ENCODE data around the gene KLHL29. TPM values are rescaled to one million over a fixed set of nuclear protein-coding genes. Genes with fewer than 3 reads are reported as not detected.

The KLHL29 gene
- polyA plus RNA-seq, 1 of the 3 experiments (the other 2 are of a cell fraction), result 4.6 TPM

- Histone ChIP-seq H3K36me3 (replicated peaks in 1 of 2; ENCODE audit: control insufficient read depth in 1 of 2, insufficient read depth in 2 of 2, low read length in 1 of 2) (no peaks in the 10 kb centered on the region), H3F3A (replicated peaks; ENCODE audit: insufficient read depth) (no peaks in the 10 kb centered on the region), H3K9ac (no peak overlapping the region), H3K9me3 (no peaks in the 10 kb centered on the region), H3K4me2 (no peak overlapping the region), H2AFZ (ENCODE audit: low read depth) (no peak overlapping the region), H3K27me3 (ENCODE audit: insufficient read depth) (0 out of 2 replicates have a peak, but pooled peaks cover 11% of the 10 kb centered on the region), H3K9me2 (no peaks in the 10 kb centered on the region), H4K20me1 (ENCODE audit: insufficient read depth) (no peaks in the 10 kb centered on the region), H3K4me1 (ENCODE audit: control insufficient read depth in 1 of 2, insufficient read depth in 2 of 2, low read depth in 1 of 2, low read length in 1 of 2) (peaks cover 4 to 28% of the 10 kb centered on the region in 2 experiments; a peak in 3 of 4 replicates), H3K4me3 (ENCODE audit: low read depth in 2 of 2, low read length in 1 of 2) (no peak overlapping the region), H3K27ac (ENCODE audit: low read depth in 2 of 2, low read length in 1 of 2) (no peak overlapping the region), H3K79me2 (ENCODE audit: insufficient read depth) (no peaks in the 10 kb centered on the region)
- POLR2A ChIA-PET, result no interaction called here
- DNase-seq, result no peak
- CTCF ChIA-PET, result interaction anchor here (1.0 to 3.2 kb wide), 4 partner anchors 55 to 993 kb away, joined by 3 to 29 read pairs (median 5); no protein-coding TSS in a partner anchor
- WGBS (ENCODE audit: low lambda C conversion rate), result 78% methylated on average over 7 of the region's 7 CpGs
- TF ChIP-seq MXI1 (IDR thresholded peaks at IDR 0.05; ENCODE audit: low read depth, low read length), result no peak
- no peak for TF ChIP-seq NRF1 (IDR thresholded peaks at IDR 0.05; ENCODE audit: low read depth, low read length)
- TF ChIP-seq MEF2A (IDR thresholded peaks at IDR 0.05; ENCODE audit: borderline replicate concordance, low read depth), result no peak
- no peak for TF ChIP-seq TCF12 (IDR thresholded peaks at IDR 0.05)
- TF ChIP-seq SMC3 (IDR thresholded peaks at IDR 0.05; ENCODE audit: low read depth, low read length), result no peak
- no peak for TF ChIP-seq FOXM1 (IDR thresholded peaks at IDR 0.05; ENCODE audit: low read depth)
- TF ChIP-seq FOXJ3 (CRISPR knock-in tag; IDR thresholded peaks at IDR 0.05), result no peak
- TF ChIP-seq SIN3A (IDR thresholded peaks at IDR 0.05; ENCODE audit: borderline replicate concordance, low read depth, low read length), result no peak
- no peak for TF ChIP-seq NFIC (IDR thresholded peaks at IDR 0.05; ENCODE audit: borderline replicate concordance)
- TF ChIP-seq CTCF (IDR thresholded peaks at IDR 0.05), result no peak
- TF ChIP-seq CHD2 (IDR thresholded peaks at IDR 0.05; ENCODE audit: low read length, partially characterized antibody), result no peak
- TF ChIP-seq IRF3 (IDR thresholded peaks at IDR 0.05; ENCODE audit: low read depth, low read length), result no peak
- TF ChIP-seq REST (IDR thresholded peaks at IDR 0.05; ENCODE audit: low read depth, low read length), result no peak
- no peak for TF ChIP-seq RAD21 (IDR thresholded peaks at IDR 0.05; ENCODE audit: low read length)
- no peak for TF ChIP-seq EZH2phosphoT487 (IDR thresholded peaks at IDR 0.05; ENCODE audit: borderline replicate concordance, low read depth)
- TF ChIP-seq GABPA (IDR thresholded peaks at IDR 0.05; ENCODE audit: low read depth), result no peak
- no peak for TF ChIP-seq POLR2AphosphoS5 (IDR thresholded peaks at IDR 0.05; ENCODE audit: low read depth, low read length)
- TF ChIP-seq GATA2 (CRISPR knock-in tag; IDR thresholded peaks at IDR 0.05), result no peak
- no peak for TF ChIP-seq TAF1 (IDR thresholded peaks at IDR 0.05; ENCODE audit: borderline replicate concordance, low read depth, low read length)
Measured at GRCh38 chr2:23349508-23349907, 35.5 kb upstream of the KLHL29 start.

All from SK-N-SH (cell line).